HepG2 (cell line): ENCODE data around the gene PNP. TPM values are rescaled to one million over a fixed set of nuclear protein-coding genes. Genes with fewer than 3 reads are reported as not detected.

Source experiments
- ATAC-seq: fragments of 200-7000 bp; cut with Tn5 transposase; 3 replicates; pipeline ENCODE4 v1.9.1; 2020; ENCODE audit warnings: mild to moderate bottlenecking, moderate library complexity
- BruUV-seq: library from RNA; stranded (reverse); fragments of 400-500 nt; replicated peaks from 2 replicates; lab custom pipeline; 2021; lab: Mats Ljungman, UMichigan
- CTCF ChIA-PET: fragments of 300-600 bp; formaldehyde crosslinking; extraction: SDS; loops from one replicate; lab custom pipeline; 2021; ENCODE audit warnings: low total read pairs, inconsistent platforms, low intra/inter-chr PET ratio; lab: Yijun Ruan, JAX
- POLR2A ChIA-PET: fragments of 350-600 bp; sonication (Branson Sonifier 250); formaldehyde crosslinking; loops from one replicate; lab custom pipeline; 2020; ENCODE audit warnings: antibody characterized with exemption, inconsistent platforms; lab: Yijun Ruan, JAX
- DNase-seq: peaks from one replicate; pipeline ENCODE4 v3.0.0-alpha.2; 2015; ENCODE audit warnings: low spot score
- FAIRE-seq: peaks from 3 replicates; lab custom pipeline; 2011; peaks lifted over from hg19 to GRCh38; lab: Jason Lieb, UNC
- H2AFZ ChIP-seq: one replicate; pipeline ENCODE4 v1.6.1; 2011; ENCODE audit warnings: low read length, inconsistent platforms
- H3K27ac ChIP-seq: fragments of 300-600 bp; 3 replicates; pipeline ENCODE4 v1.8.0; 2011; ENCODE audit warnings: mixed run types, mild to moderate bottlenecking, mixed read lengths, low read length, inconsistent platforms; ENCODE audit not compliant: insufficient read depth; ENCODE audit errors: extremely low read length
- H3K27me3 ChIP-seq, 2 experiments: fragments of 200-600 bp in 1 of 2; 2 replicates in 1 of 2; 3 replicates in 1 of 2; pipeline versions ENCODE4 v1.6.0 to v1.8.0; 2011; ENCODE audit warnings: low read length in 2 of 2, mild to moderate bottlenecking in 2 of 2, moderate library complexity in 2 of 2, inconsistent platforms in 1 of 2; ENCODE audit not compliant: insufficient read depth in 2 of 2, control insufficient read depth in 1 of 2
- H3K36me3 ChIP-seq, 2 experiments: fragments of 200-600 bp in 1 of 2; replicated peaks in 1 of 2; 2 replicates in 1 of 2; 3 replicates in 1 of 2; pipeline versions ENCODE4 v1.5.1 to v1.8.0; 2011; ENCODE audit warnings: low read length in 2 of 2, inconsistent platforms in 1 of 2; ENCODE audit not compliant: insufficient read depth in 2 of 2, control insufficient read depth in 1 of 2
- H3K4me1 ChIP-seq: 2 replicates; pipeline ENCODE4 v1.5.1; 2012; ENCODE audit warnings: low read length, inconsistent platforms; ENCODE audit not compliant: insufficient read depth
- H3K4me2 ChIP-seq: 2 replicates; pipeline ENCODE4 v1.6.0; 2011; ENCODE audit warnings: low read depth, low read length, inconsistent platforms
- H3K4me3 ChIP-seq, 3 experiments: fragments of 200-600 bp in 1 of 3; sonication (generic), shearing (Covaris generic) in 1 of 3; replicated peaks in 1 of 3; 2 replicates each; pipeline ENCODE4 v1.5.1; 2011 to 2016; ENCODE audit warnings: low read length in 3 of 3, inconsistent platforms in 2 of 3, low read depth in 2 of 3, mild to moderate bottlenecking in 2 of 3, control low read depth in 1 of 3, mixed read lengths in 1 of 3; ENCODE audit not compliant: insufficient read depth in 1 of 3
- H3K79me2 ChIP-seq: one replicate; pipeline ENCODE4 v1.6.1; 2011; ENCODE audit warnings: low read length, inconsistent platforms; ENCODE audit not compliant: insufficient read depth
- H3K9ac ChIP-seq: 2 replicates; pipeline ENCODE4 v1.6.0; 2011; ENCODE audit warnings: mild to moderate bottlenecking, low read depth, low read length, inconsistent platforms; ENCODE audit not compliant: insufficient read depth
- H3K9me3 ChIP-seq: 2 replicates; pipeline ENCODE4 v1.5.1; 2012; ENCODE audit warnings: mild to moderate bottlenecking, low read length
- H4K20me1 ChIP-seq: 2 replicates; pipeline ENCODE4 v1.6.0; 2011; ENCODE audit warnings: inconsistent platforms, mild to moderate bottlenecking, low read length, moderate library complexity; ENCODE audit not compliant: insufficient read depth
- AGO2 ChIP-seq: fragments of 200-400 bp; formaldehyde crosslinking; optimal IDR thresholded peaks from 2 replicates; pipeline ENCODE3; 2017; ENCODE audit warnings: mild to moderate bottlenecking, low read depth, low read length, moderate library complexity
- GATAD2A ChIP-seq: IDR thresholded peaks from 2 replicates; pipeline ENCODE4 v1.6.1; 2016
- HDAC2 ChIP-seq: sonication (generic); formaldehyde crosslinking; IDR thresholded peaks from 2 replicates; pipeline ENCODE4 v1.4.0; 2020; ENCODE audit warnings: missing genetic modification reagents
- KMT2B ChIP-seq: IDR thresholded peaks from 2 replicates; pipeline ENCODE4 v1.6.1; 2016; ENCODE audit warnings: missing genetic modification reagents, missing compliant biosample characterization
- PHF20 ChIP-seq: sonication (generic); formaldehyde crosslinking; IDR thresholded peaks from 2 replicates; pipeline ENCODE4 v1.5.0; 2020; ENCODE audit warnings: mild to moderate bottlenecking, missing genetic modification reagents
- REPIN1 ChIP-seq: sonication (generic); formaldehyde crosslinking; IDR thresholded peaks from 2 replicates; pipeline ENCODE4 v1.8.0; 2022; ENCODE audit warnings: missing genetic modification reagents, low read depth, mild to moderate bottlenecking, borderline replicate concordance
- RNF2 ChIP-seq: fragments of 450-650 bp; conservative IDR thresholded peaks from 2 replicates; pipeline ENCODE4 v1.6.1; 2016; ENCODE audit warnings: low read depth
- TBP ChIP-seq: sonication (generic); formaldehyde crosslinking; IDR thresholded peaks from 2 replicates; pipeline ENCODE4 v1.5.0; 2020; ENCODE audit warnings: missing genetic modification reagents
- TBX3 ChIP-seq: fragments of 450-650 bp; IDR thresholded peaks from 2 replicates; pipeline ENCODE4 v1.6.1; 2017; ENCODE audit warnings: antibody characterized with exemption, mild to moderate bottlenecking, inconsistent platforms, borderline replicate concordance
- XRCC5 ChIP-seq: fragments of 200-400 bp; formaldehyde crosslinking; optimal IDR thresholded peaks from 2 replicates; pipeline ENCODE3; 2017; ENCODE audit warnings: mild to moderate bottlenecking, low read length
- YY1 ChIP-seq: IDR thresholded peaks from 2 replicates; pipeline ENCODE4 v1.6.1; 2011; ENCODE audit warnings: low read length, low read depth, moderate library complexity, mild to moderate bottlenecking; ENCODE audit not compliant: insufficient read depth, insufficient replicate concordance
- ZNF143 ChIP-seq: sonication (generic); formaldehyde crosslinking; IDR thresholded peaks from 2 replicates; pipeline ENCODE4 v1.4.0; 2020; ENCODE audit warnings: missing genetic modification reagents
- ZNF234 ChIP-seq: sonication (generic); formaldehyde crosslinking; conservative IDR thresholded peaks from 2 replicates; pipeline ENCODE4 v1.5.1; 2020; ENCODE audit warnings: mild to moderate bottlenecking, missing genetic modification reagents
- ZNF333 ChIP-seq: sonication (generic); formaldehyde crosslinking; IDR thresholded peaks from 2 replicates; pipeline ENCODE4 v1.4.0; 2020; ENCODE audit warnings: mild to moderate bottlenecking, missing genetic modification reagents, borderline replicate concordance
- ZNF572 ChIP-seq: sonication (generic); formaldehyde crosslinking; IDR thresholded peaks from 2 replicates; pipeline ENCODE4 v1.5.1; 2020; ENCODE audit warnings: mild to moderate bottlenecking, missing genetic modification reagents
- WGBS: methylation state at CpG from one replicate; pipeline ENCODE4 v1.1.6; 2017; ENCODE audit warnings: low lambda C conversion rate; 5-methylcytosine and 5-hydroxymethylcytosine counted together
- in situ Hi-C: cut with HindIII; loops from 2 replicates; pipeline ENCODE4 v1.10.0; 2017; ENCODE audit warnings: low pct_unique_long_range_greater_than_20kb; ENCODE audit not compliant: extremely low pct_ligation_motif_present
- intact Hi-C: fragments of 100-400 bp; cut with micrococcal nuclease; formaldehyde crosslinking; loops from one replicate; pipeline ENCODE4 v1.10.0; 2022; ENCODE audit not compliant: unreplicated experiment
- polyA plus RNA-seq, 8 experiments: library from polyadenylated mRNA; depleted of rRNA in 3 of 8; stranded (reverse) in 7 of 8; unstranded in 1 of 8; fragments of >200 nt; fragmentation: Illumina TruSeq in 4 of 8; extraction: Trizol in 4 of 8; gene quantifications; 2 replicates each; pipeline versions ENCODE4 v1.2.1 to v1.2.3, GENCODE V29; 2011 to 2016; ENCODE audit warnings: low read depth in 4 of 8, missing spikeins in 1 of 8, mixed read lengths in 1 of 8; ENCODE audit not compliant: insufficient read depth in 1 of 8
- total RNA-seq, 5 experiments: library from RNA; depleted of rRNA; stranded (reverse); fragments of >200 nt; fragmentation: Illumina TruSeq; extraction: Trizol; gene quantifications; 2 replicates each; pipeline ENCODE4 v1.2.3, GENCODE V29; 2016; ENCODE audit warnings: low read depth in 1 of 5
- TF ChIP-seq, protein P1 (sequence below): sonication (generic); formaldehyde crosslinking; IDR thresholded peaks from 2 replicates; pipeline ENCODE4 v1.4.0; 2020; ENCODE audit warnings: missing genetic modification reagents, borderline replicate concordance
- TF ChIP-seq, protein P2 (sequence below): sonication (generic); formaldehyde crosslinking; IDR thresholded peaks from 2 replicates; pipeline ENCODE4 v1.5.0; 2020; ENCODE audit warnings: missing genetic modification reagents

The PNP gene
- total and polyA plus RNA-seq, 2 of the 13 experiments (the other 11 are each of a cell fraction or from before 2014, with no cell fraction given), result 45.4 to 74.8 TPM

DNA sequence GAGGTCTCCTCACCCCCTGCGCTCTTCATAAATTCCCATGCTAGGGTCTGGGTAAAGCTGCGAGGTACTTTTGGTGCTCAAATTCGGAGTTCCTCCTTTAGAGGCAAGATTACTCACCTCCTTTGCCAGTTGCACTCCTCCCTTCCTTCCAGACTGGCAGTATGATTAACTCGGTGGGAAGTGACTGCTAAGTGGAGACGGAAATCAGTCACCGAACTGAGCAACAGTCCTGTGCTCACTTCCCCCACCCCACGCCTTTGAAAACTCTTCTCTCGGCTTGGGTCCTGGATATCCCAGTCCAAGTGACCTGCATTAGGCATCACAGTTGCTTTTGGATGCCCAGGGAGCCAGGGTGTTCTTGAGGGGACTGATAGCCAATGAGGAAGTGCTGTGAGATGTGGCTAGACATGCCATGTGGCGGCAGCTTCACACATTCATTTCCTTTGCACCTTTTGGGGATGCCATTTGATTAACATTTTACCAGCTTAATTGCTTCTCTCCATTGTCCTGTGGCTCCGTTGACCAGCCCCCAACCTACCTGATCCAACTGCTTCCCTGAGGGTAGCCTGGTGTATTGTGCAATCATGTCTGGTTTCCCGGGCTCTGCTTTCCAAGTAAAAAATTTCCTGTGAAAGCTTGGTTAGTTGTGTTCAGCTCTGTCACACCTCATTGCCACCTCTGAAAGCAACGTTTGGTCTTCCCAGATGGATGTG is 840 bp downstream of the PNP start:
- peak; percentile 57 for FAIRE-seq
- Histone ChIP-seq H3K36me3 (peaks cover 4 to 19% of the 10 kb centered on the region in 2 experiments), H3K4me1 (peaks cover 46% of the 10 kb centered on the region), H3K27ac (peak overlapping the region; percentile 53), H2AFZ (peak overlapping the region; percentile 78), H3K9me3 (no peaks in the 10 kb centered on the region), H3K79me2 (peaks cover 17% of the 10 kb centered on the region), H3K27me3 (no peaks in the 10 kb centered on the region), H3K4me2 (peak overlapping the region; percentile 99), H3K9ac (peak overlapping the region; percentile 70), H4K20me1 (no peaks in the 10 kb centered on the region), H3K4me3 (peak overlapping the region; percentile 54 to 93 (median 74))
- ChIA-PET CTCF (no interaction called here), POLR2A (interaction anchor here (0.7 to 4.1 kb wide), 14 partner anchors 9 to 212 kb away, joined by 3 to 46 read pairs (median 4); partner anchors contain the start of genes APEX1, OSGEP, PARP2 and PIP4P1)
- in situ Hi-C loops, result loop anchor here (10.0 to 25.0 kb wide), 3 partner anchors 133 to 505 kb away; partner anchors contain the start of genes CCNB1IP1 and PARP2
- BruUV-seq, result no TSS peak
- peak; percentile 37 for ATAC-seq
- 0% methylated on average over 12 of the region's 12 CpGs for WGBS
- intact Hi-C loops, result loop anchor here (1.0 kb wide), 3 partner anchors 9 to 212 kb away; partner anchors contain the start of genes PIP4P1 and TEP1
- peak; percentile 47 for DNase-seq
- TF ChIP-seq REPIN1 (CRISPR knock-in tag) (0 out of 2 replicates have a peak, but pooled peaks have one; percentile 33), YY1 (no peak), PHF20 (CRISPR knock-in tag) (peak; percentile 45), KMT2B (CRISPR knock-in tag) (peak; percentile 68; the same call in 1 of the 2 replicates), HDAC2 (peak; percentile 28; the same call in 1 of the 2 replicates), AGO2 (no peak), TBP (CRISPR knock-in tag) (no peak), TBX3 (0 out of 2 replicates have a peak, but pooled peaks have one; percentile 10), XRCC5 (peak; percentile 50), RNF2 (no peak), ZNF234 (CRISPR knock-in tag) (0 out of 2 replicates have a peak, but pooled peaks have one; percentile 48), GATAD2A (CRISPR knock-in tag) (peak; percentile 38; the same call in 1 of the 2 replicates), ZNF572 (CRISPR knock-in tag) (peak; percentile 69; the same call in 1 of the 2 replicates), ZNF333 (CRISPR knock-in tag) (no peak), ZNF143 (no peak)
- TF ChIP-seq, protein P1, sequence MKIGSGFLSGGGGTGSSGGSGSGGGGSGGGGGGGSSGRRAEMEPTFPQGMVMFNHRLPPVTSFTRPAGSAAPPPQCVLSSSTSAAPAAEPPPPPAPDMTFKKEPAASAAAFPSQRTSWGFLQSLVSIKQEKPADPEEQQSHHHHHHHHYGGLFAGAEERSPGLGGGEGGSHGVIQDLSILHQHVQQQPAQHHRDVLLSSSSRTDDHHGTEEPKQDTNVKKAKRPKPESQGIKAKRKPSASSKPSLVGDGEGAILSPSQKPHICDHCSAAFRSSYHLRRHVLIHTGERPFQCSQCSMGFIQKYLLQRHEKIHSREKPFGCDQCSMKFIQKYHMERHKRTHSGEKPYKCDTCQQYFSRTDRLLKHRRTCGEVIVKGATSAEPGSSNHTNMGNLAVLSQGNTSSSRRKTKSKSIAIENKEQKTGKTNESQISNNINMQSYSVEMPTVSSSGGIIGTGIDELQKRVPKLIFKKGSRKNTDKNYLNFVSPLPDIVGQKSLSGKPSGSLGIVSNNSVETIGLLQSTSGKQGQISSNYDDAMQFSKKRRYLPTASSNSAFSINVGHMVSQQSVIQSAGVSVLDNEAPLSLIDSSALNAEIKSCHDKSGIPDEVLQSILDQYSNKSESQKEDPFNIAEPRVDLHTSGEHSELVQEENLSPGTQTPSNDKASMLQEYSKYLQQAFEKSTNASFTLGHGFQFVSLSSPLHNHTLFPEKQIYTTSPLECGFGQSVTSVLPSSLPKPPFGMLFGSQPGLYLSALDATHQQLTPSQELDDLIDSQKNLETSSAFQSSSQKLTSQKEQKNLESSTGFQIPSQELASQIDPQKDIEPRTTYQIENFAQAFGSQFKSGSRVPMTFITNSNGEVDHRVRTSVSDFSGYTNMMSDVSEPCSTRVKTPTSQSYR, result peak; percentile 23; the same call in 1 of the 2 replicates
- TF ChIP-seq, protein P2, sequence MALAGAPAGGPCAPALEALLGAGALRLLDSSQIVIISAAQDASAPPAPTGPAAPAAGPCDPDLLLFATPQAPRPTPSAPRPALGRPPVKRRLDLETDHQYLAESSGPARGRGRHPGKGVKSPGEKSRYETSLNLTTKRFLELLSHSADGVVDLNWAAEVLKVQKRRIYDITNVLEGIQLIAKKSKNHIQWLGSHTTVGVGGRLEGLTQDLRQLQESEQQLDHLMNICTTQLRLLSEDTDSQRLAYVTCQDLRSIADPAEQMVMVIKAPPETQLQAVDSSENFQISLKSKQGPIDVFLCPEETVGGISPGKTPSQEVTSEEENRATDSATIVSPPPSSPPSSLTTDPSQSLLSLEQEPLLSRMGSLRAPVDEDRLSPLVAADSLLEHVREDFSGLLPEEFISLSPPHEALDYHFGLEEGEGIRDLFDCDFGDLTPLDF (CRISPR knock-in tag), result peak; percentile 79
